Muscle layer of colon (tissue), 2 donors: ENCODE data around the gene GP5.

ENCODE experiments used
- H3K27ac ChIP-seq: one replicate; pipeline ENCODE4 v1.7.0; 2013; ENCODE audit warnings: low read depth, mild to moderate bottlenecking, low read length, moderate library complexity
- H3K27me3 ChIP-seq, 2 donors: one replicate each; pipeline ENCODE4 v1.7.0; 2013; ENCODE audit warnings: low read length in 2 of 2, mild to moderate bottlenecking in 2 of 2; ENCODE audit not compliant: insufficient read depth in 2 of 2, control insufficient read depth in 1 of 2
- H3K36me3 ChIP-seq: one replicate; pipeline ENCODE4 v1.7.0; 2013; ENCODE audit warnings: mild to moderate bottlenecking, low read length; ENCODE audit not compliant: insufficient read depth
- H3K4me1 ChIP-seq: one replicate; pipeline ENCODE4 v1.7.0; 2013; ENCODE audit warnings: mild to moderate bottlenecking, low read length; ENCODE audit not compliant: insufficient read depth
- H3K4me3 ChIP-seq, 2 donors: one replicate each; pipeline ENCODE4 v1.7.0; 2013; ENCODE audit warnings: low read length in 2 of 2, low read depth in 1 of 2, mild to moderate bottlenecking in 1 of 2, moderate library complexity in 1 of 2
- H3K9ac ChIP-seq: one replicate; pipeline ENCODE4 v1.7.0; 2013; ENCODE audit warnings: low read length
- H3K9me3 ChIP-seq: one replicate; pipeline ENCODE4 v1.7.0; 2013; ENCODE audit warnings: mild to moderate bottlenecking, low read length
- donor health status: abdominal sarcoma.
- donor health status: Adenocarcinoma of cecum.

GP5 gene

GRCh38 chr3:194364652-194365434 is 34.2 kb downstream of the GP5 start:
- Histone ChIP-seq H3K27ac (no peak overlapping the region), H3K27me3 (no peaks in the 10 kb centered on the region), H3K9me3 (no peaks in the 10 kb centered on the region), H3K9ac (no peak overlapping the region), H3K36me3 (no peaks in the 10 kb centered on the region), H3K4me3 (no peak overlapping the region), H3K4me1 (peaks cover 6% of the 10 kb centered on the region)

- H3K4me1 ChIP-seq: peaks cover 6% of the 10 kb centered on the region
- no peak overlapping the region for H3K9ac ChIP-seq
- no peaks in the 10 kb centered on the region for H3K27me3 ChIP-seq
- no peaks in the 10 kb centered on the region for H3K36me3 ChIP-seq
- H3K27ac ChIP-seq: no peak overlapping the region
- H3K4me3 ChIP-seq: no peak overlapping the region
- no peaks in the 10 kb centered on the region for H3K9me3 ChIP-seq
These were observed 34.8 kb downstream of the GP5 start for GRCh38 chr3:194364314-194364651.

- H3K4me3 ChIP-seq: no peak overlapping the region
- H3K4me1 ChIP-seq: peaks cover 6% of the 10 kb centered on the region
- no peak overlapping the region for H3K9ac ChIP-seq
- H3K27me3 ChIP-seq: no peaks in the 10 kb centered on the region
- no peaks in the 10 kb centered on the region for H3K9me3 ChIP-seq
- no peak overlapping the region for H3K27ac ChIP-seq
- H3K36me3 ChIP-seq: no peaks in the 10 kb centered on the region
These were observed 38.5 kb downstream of the GP5 start for GRCh38 chr3:194360568-194360967.

GRCh38 chr3:194357681-194358080 is 41.4 kb downstream of the GP5 start:
- H3K36me3 ChIP-seq: no peaks in the 10 kb centered on the region
- H3K27me3 ChIP-seq: no peaks in the 10 kb centered on the region
- no peak overlapping the region for H3K27ac ChIP-seq
- H3K9ac ChIP-seq: no peak overlapping the region
- no peak overlapping the region for H3K4me3 ChIP-seq
- H3K4me1 ChIP-seq: no peaks in the 10 kb centered on the region
- H3K9me3 ChIP-seq: no peaks in the 10 kb centered on the region

GRCh38 chr3:194355379-194355778 is 43.7 kb downstream of the GP5 start:
- Histone ChIP-seq H3K4me1 (no peaks in the 10 kb centered on the region), H3K27me3 (no peaks in the 10 kb centered on the region)

GRCh38 chr3:194354315-194354714 is 44.8 kb downstream of the GP5 start:
- Histone ChIP-seq H3K9ac (no peak overlapping the region), H3K9me3 (no peaks in the 10 kb centered on the region), H3K36me3 (no peaks in the 10 kb centered on the region), H3K4me3 (no peak overlapping the region), H3K27me3 (no peaks in the 10 kb centered on the region), H3K27ac (no peak overlapping the region), H3K4me1 (no peaks in the 10 kb centered on the region)

More at GRCh38 chr3:194355379-194355778, 43.7 kb downstream of the GP5 start:
- Histone ChIP-seq H3K9me3 (no peaks in the 10 kb centered on the region), H3K36me3 (no peaks in the 10 kb centered on the region), H3K4me3 (no peak overlapping the region), H3K9ac (no peak overlapping the region), H3K27ac (no peak overlapping the region)

- Histone ChIP-seq H3K27ac (no peak overlapping the region), H3K27me3 (no peaks in the 10 kb centered on the region), H3K9ac (no peak overlapping the region), H3K4me1 (no peaks in the 10 kb centered on the region), H3K9me3 (no peaks in the 10 kb centered on the region), H3K36me3 (no peaks in the 10 kb centered on the region), H3K4me3 (no peak overlapping the region)
These were observed 46.3 kb downstream of the GP5 start for GRCh38 chr3:194352667-194353246.

- H3K4me3 ChIP-seq: no peak overlapping the region
- H3K9ac ChIP-seq: no peak overlapping the region
- no peaks in the 10 kb centered on the region for H3K9me3 ChIP-seq
- H3K27ac ChIP-seq: no peak overlapping the region
- H3K4me1 ChIP-seq: no peaks in the 10 kb centered on the region
- H3K36me3 ChIP-seq: no peaks in the 10 kb centered on the region
- no peaks in the 10 kb centered on the region for H3K27me3 ChIP-seq
These were observed 47.0 kb downstream of the GP5 start for GRCh38 chr3:194351952-194352536.

GRCh38 chr3:194351080-194351672 is 47.9 kb downstream of the GP5 start, which contains the start of gene CPN2:
Gene CPN2 (minus strand): TSS chr3:194351328. CDS start chr3:194342702, 8,626 bp downstream.
- H3K36me3 ChIP-seq: no peaks in the 10 kb centered on the region
- H3K4me1 ChIP-seq: no peaks in the 10 kb centered on the region
- no peak within 1 kb of the TSS for H3K27ac ChIP-seq
- H3K9me3 ChIP-seq: no peaks in the 10 kb centered on the region
- H3K9ac ChIP-seq: no peak within 1 kb of the TSS
- no peaks in the 10 kb centered on the region for H3K27me3 ChIP-seq
- H3K4me3 ChIP-seq: no peak within 1 kb of the TSS

GRCh38 chr3:194350726-194351071 is 48.4 kb downstream of the GP5 start:
- Histone ChIP-seq H3K27me3 (no peaks in the 10 kb centered on the region), H3K36me3 (no peaks in the 10 kb centered on the region), H3K9me3 (no peaks in the 10 kb centered on the region), H3K4me3 (no peak overlapping the region), H3K9ac (no peak overlapping the region), H3K4me1 (no peaks in the 10 kb centered on the region), H3K27ac (no peak overlapping the region)

- H3K36me3 ChIP-seq: no peaks in the 10 kb centered on the region
- H3K9me3 ChIP-seq: no peaks in the 10 kb centered on the region
- H3K27ac ChIP-seq: no peak overlapping the region
- no peak overlapping the region for H3K9ac ChIP-seq
- H3K4me3 ChIP-seq: no peak overlapping the region
- H3K4me1 ChIP-seq: no peaks in the 10 kb centered on the region
- no peaks in the 10 kb centered on the region for H3K27me3 ChIP-seq
These were observed 50.7 kb downstream of the GP5 start for GRCh38 chr3:194348354-194348753.
